HG03469 (cell line): ENCODE data around the gene FRG2.
"Not testable (repeated sequence)": the region's sequence is repeated elsewhere in the genome, so short reads cannot be mapped to it uniquely, and the experiment has no call there.

Experiments
- ATAC-seq: cut with Tn5 transposase; IDR thresholded peaks from one replicate; pipeline ENCODE4 v1.9.1; 2021; ENCODE audit warnings: mild to moderate bottlenecking, moderate library complexity, moderate number of reproducible peaks; ENCODE audit not compliant: unreplicated experiment

Gene FRG2

GRCh38 chr4:190027156-190027555, at the start of gene FRG2:
FRG2 (minus strand) TSS chr4:190027256; CDS start chr4:190027204, 52 bp downstream.
- not testable (repeated sequence) for ATAC-seq

GRCh38 chr4:190068351-190068750, 41.3 kb upstream of the FRG2 start:
- ATAC-seq = not testable (repeated sequence)

GRCh38 chr4:190064805-190065204, 37.7 kb upstream of the FRG2 start:
- ATAC-seq = not testable (repeated sequence)

GRCh38 chr4:190064342-190064741, 37.3 kb upstream of the FRG2 start, which contains the start of gene DBET:
DBET (plus strand) TSS chr4:190064502.
- not testable (repeated sequence) for ATAC-seq

GRCh38 chr4:190058997-190059396, 31.9 kb upstream of the FRG2 start:
- ATAC-seq = not testable (repeated sequence)

GRCh38 chr4:190049378-190050239, 22.6 kb upstream of the FRG2 start:
- ATAC-seq = not testable (repeated sequence)

- not testable (repeated sequence) for ATAC-seq
Observed at GRCh38 chr4:190047627-190048026, 20.6 kb upstream of the FRG2 start.

- not testable (repeated sequence) for ATAC-seq
Observed at GRCh38 chr4:190040873-190041272, 13.8 kb upstream of the FRG2 start.

GRCh38 chr4:190037704-190038388, 10.8 kb upstream of the FRG2 start:
- ATAC-seq = not testable (repeated sequence)

- ATAC-seq = not testable (repeated sequence)
Observed at GRCh38 chr4:190031264-190031663, 4.2 kb upstream of the FRG2 start.

GRCh38 chr4:190022614-190023281, 4.3 kb downstream of the FRG2 start:
- not testable (repeated sequence) for ATAC-seq

GRCh38 chr4:190021973-190022372, 5.1 kb downstream of the FRG2 start:
- ATAC-seq = not testable (repeated sequence)

- no peak for ATAC-seq
Observed at GRCh38 chr4:190020790-190021717, 6.0 kb downstream of the FRG2 start.

- not testable (repeated sequence) for ATAC-seq
Observed at GRCh38 chr4:190019859-190020463, 7.1 kb downstream of the FRG2 start.

GRCh38 chr4:190019023-190019858, 7.8 kb downstream of the FRG2 start:
- no peak for ATAC-seq

GRCh38 chr4:190018201-190018920, 8.7 kb downstream of the FRG2 start:
- ATAC-seq = no peak

GRCh38 chr4:190017357-190018200, 9.5 kb downstream of the FRG2 start:
- no peak for ATAC-seq
